Heart right ventricle (tissue), 16 donors: ENCODE measurements around the gene CDKL4. TPM values are rescaled to one million over a fixed set of nuclear protein-coding genes. Genes with fewer than 3 reads are reported as not detected.
"Not testable (repeated sequence)": the region's sequence is repeated elsewhere in the genome, so short reads cannot be mapped to it uniquely, and the experiment has no call there.

Experiments used
- ATAC-seq, 8 donors: fragments of 200-7000 bp; cut with Tn5 transposase; one replicate each; pipeline ENCODE4 v1.9.1; 2020; ENCODE audit warnings: mild to moderate bottlenecking in 8 of 8, moderate library complexity in 8 of 8, moderate number of reproducible peaks in 1 of 8
- DNase-seq, 2 donors: peaks; one replicate each; pipeline ENCODE4 v3.0.0-alpha.2; 2020
- H3K27ac ChIP-seq, 10 donors: fragments of 200-600 bp; sonication (generic) in 2 of 10; one replicate each; pipeline versions ENCODE4 v1.5.0 to v1.8.0; 2020 to 2022; ENCODE audit warnings: mild to moderate bottlenecking in 3 of 10
- H3K27me3 ChIP-seq, 7 donors: fragments of 200-600 bp; one replicate each; pipeline ENCODE4 v1.8.0; 2021 to 2022; ENCODE audit warnings: mild to moderate bottlenecking in 2 of 7
- H3K36me3 ChIP-seq, 9 donors: fragments of 200-600 bp; sonication (generic) in 1 of 9; one replicate each; pipeline versions ENCODE4 v1.5.0 to v1.8.0; 2020 to 2022; ENCODE audit warnings: mild to moderate bottlenecking in 2 of 9
- H3K4me1 ChIP-seq, 9 donors: fragments of 200-600 bp; sonication (generic) in 1 of 9; one replicate each; pipeline versions ENCODE4 v1.5.0 to v1.8.0; 2020 to 2022; ENCODE audit warnings: mild to moderate bottlenecking in 4 of 9
- H3K4me3 ChIP-seq, 10 donors: fragments of 200-600 bp; sonication (generic) in 2 of 10; one replicate each; pipeline versions ENCODE4 v1.5.0 to v1.8.0; 2020 to 2022; ENCODE audit warnings: mild to moderate bottlenecking in 7 of 10, moderate library complexity in 2 of 10
- H3K9me3 ChIP-seq, 11 donors: fragments of 200-600 bp in 10 of 11; sonication (generic) in 2 of 11; one replicate each; pipeline versions ENCODE4 v1.5.0 to v1.8.0; 2013 to 2022; ENCODE audit warnings: mild to moderate bottlenecking in 2 of 11, control low read depth in 1 of 11, moderate library complexity in 1 of 11
- WGBS, 2 donors: extraction: QIAGEN DNeasy Blood & Tissue Kit; methylation state at CpG; one replicate each; pipeline ENCODE4 v1.1.7; 2013; ENCODE audit warnings: inconsistent platforms in 1 of 2; 5-methylcytosine and 5-hydroxymethylcytosine counted together
- intact Hi-C, 10 donors: fragments of 100-400 bp; cut with DNase I; formaldehyde crosslinking; loops; one replicate each; pipeline versions ENCODE4 v1.11.1 to v1.14.2; 2022
- polyA plus RNA-seq, 2 donors: library from polyadenylated mRNA; stranded (reverse); fragments of 200-250 nt; gene quantifications; one replicate each; pipeline ENCODE4 v1.2.3, GENCODE V29; 2013
- total RNA-seq, 10 donors: library from RNA; stranded (reverse); fragmentation: NEBNext Ultra II Directional in 3 of 10; extraction: Animal tissue kit (Norgen Biotek cat#: 25700) in 3 of 10; gene quantifications; one replicate each; pipeline versions ENCODE4 v1.2.1 to v1.2.4, GENCODE V29; 2021 to 2023
- TF ChIP-seq, protein P1 (sequence below), 9 donors: fragments of 200-600 bp; sonication (generic) in 2 of 9; IDR thresholded peaks; one replicate each; pipeline versions ENCODE4 v1.5.0 to v1.8.0; 2021 to 2022; ENCODE audit warnings: antibody characterized with exemption in 9 of 9, mild to moderate bottlenecking in 5 of 9, moderate library complexity in 1 of 9
- donor health status: Arrhythmogenic right ventricular cardiomyopathy.
- donor health status: ischemic (EF 13 %, LVEDD 7.1; RV severe dilation, severe dysfunction).
- donor health status: healthy with polysubstance abuse.
- donor health status: DM: no; HTN: yes; CAD: no.
- donor health status: DM: no; HTN: no; CAD: no.
- donor health status: ischemic (EF 25% LVEDD 6.9; RV normal size, moderate dysfunction).
- donor health status: ischemic (EF 25% LVEDD 5.7; RV mildly dilated, moderate dysfunction).
- donor health status: healthy.
- donor health status: DM: yes; HTN: yes; CAD: no.
- donor health status: Ischemic cardiomyopathy.
- donor health status: ischemic (EF 35%, LVEDD 5.7; RV mildly dilated, moderate dysfunction).
- donor health status: nonischemic (EF 11% LVEDD 7.7; RV severe dilation, severe dysfunction).
- donor health status: DM: yes; HTN: yes; CAD: no.
- donor health status: PGD.
- donor health status: ischemic (EF 29% LVEDD 5.4; RV normal size, mild dysfunction).
- donor health status: nonischemic (EF 23%, LVEDD 6.1; RV moderate dilation, normal function).

CDKL4 gene
- total and polyA plus RNA-seq, 12 donors, result 0.24 to 0.87 (median 0.51) TPM; not detected in 3

- Histone ChIP-seq H3K4me3 (no peak overlapping the region), H3K36me3 (no peaks in the 10 kb centered on the region), H3K27me3 (no peaks in the 10 kb centered on the region), H3K4me1 (peaks cover 0 to 12% (median 0%) of the 10 kb centered on the region in 9 donors), H3K27ac (no peak overlapping the region), H3K9me3 (no peaks in the 10 kb centered on the region)
- ATAC-seq (no peak), DNase-seq (no peak)
- TF ChIP-seq, protein P1, sequence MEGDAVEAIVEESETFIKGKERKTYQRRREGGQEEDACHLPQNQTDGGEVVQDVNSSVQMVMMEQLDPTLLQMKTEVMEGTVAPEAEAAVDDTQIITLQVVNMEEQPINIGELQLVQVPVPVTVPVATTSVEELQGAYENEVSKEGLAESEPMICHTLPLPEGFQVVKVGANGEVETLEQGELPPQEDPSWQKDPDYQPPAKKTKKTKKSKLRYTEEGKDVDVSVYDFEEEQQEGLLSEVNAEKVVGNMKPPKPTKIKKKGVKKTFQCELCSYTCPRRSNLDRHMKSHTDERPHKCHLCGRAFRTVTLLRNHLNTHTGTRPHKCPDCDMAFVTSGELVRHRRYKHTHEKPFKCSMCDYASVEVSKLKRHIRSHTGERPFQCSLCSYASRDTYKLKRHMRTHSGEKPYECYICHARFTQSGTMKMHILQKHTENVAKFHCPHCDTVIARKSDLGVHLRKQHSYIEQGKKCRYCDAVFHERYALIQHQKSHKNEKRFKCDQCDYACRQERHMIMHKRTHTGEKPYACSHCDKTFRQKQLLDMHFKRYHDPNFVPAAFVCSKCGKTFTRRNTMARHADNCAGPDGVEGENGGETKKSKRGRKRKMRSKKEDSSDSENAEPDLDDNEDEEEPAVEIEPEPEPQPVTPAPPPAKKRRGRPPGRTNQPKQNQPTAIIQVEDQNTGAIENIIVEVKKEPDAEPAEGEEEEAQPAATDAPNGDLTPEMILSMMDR (IDR thresholded peaks at IDR 0.05), result no peak
- intact Hi-C loops, result loop anchor here in 1 of 10 donors (10.0 kb wide), 1 partner anchor 48 kb away; no protein-coding TSS in a partner anchor
- WGBS, 2 donors, result 88 to 94% methylated on average over 6 of the region's 6 CpGs
Observed at GRCh38 chr2:39156846-39157245, 86.9 kb downstream of the CDKL4 start.

DNA sequence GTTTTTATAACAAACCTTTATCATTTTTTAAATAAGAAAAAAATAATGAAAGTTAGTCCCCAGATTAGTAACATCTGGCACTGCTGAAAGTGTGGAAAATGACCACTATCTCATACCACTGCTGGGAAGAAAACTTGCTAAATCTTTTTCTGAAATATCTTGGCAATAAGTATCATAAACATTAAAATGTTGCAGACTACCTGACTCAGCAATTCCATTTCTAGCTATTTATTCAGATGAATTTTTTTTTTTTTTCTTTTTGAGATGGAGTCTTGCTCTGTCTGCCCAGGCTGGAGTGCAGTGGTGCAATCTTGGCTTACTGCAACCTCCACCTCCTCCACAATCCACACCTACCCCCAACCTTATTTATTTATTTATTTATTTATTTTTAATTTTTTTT lies 87.7 kb downstream of the CDKL4 start:
- intact Hi-C loops, result loop anchor here in 1 of 10 donors (10.0 kb wide), 1 partner anchor 49 kb away; no protein-coding TSS in a partner anchor
- peaks cover 0 to 6% (median 0%) of the 10 kb centered on the region in 9 donors for H3K4me1 ChIP-seq
- no peaks in the 10 kb centered on the region for H3K27me3 ChIP-seq
- DNase-seq (no peak), ATAC-seq (no peak)
- TF ChIP-seq, protein P1 (IDR thresholded peaks at IDR 0.05), result no peak
- no peaks in the 10 kb centered on the region for H3K9me3 ChIP-seq
- no peak overlapping the region for H3K27ac ChIP-seq
- no peak overlapping the region for H3K4me3 ChIP-seq
- no peaks in the 10 kb centered on the region for H3K36me3 ChIP-seq

DNA sequence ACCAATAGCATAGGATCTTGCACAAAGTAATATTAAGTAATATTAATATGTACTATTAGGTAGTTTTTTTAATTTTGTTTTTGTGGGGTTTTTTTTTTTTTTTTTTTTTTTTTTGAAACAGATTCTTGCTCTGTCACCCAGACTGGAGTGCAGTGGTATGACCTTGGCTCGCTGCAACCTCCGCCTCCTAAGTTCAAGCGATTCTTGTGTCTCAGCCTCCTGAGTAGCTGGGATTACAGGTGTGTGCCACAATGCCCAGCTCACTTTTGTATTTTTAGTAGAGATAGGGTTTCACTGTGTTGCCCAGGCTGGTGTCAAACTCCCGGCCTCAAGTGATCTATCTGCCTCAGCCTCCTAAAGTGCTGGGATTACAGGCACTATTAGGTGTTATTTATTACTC lies 88.2 kb downstream of the CDKL4 start:
- WGBS, 2 donors, result 94% methylated on average over 4 of the region's 4 CpGs
- not testable (repeated sequence) for ATAC-seq, H3K4me1 ChIP-seq, H3K9me3 ChIP-seq, H3K27ac ChIP-seq, DNase-seq, H3K4me3 ChIP-seq, H3K36me3 ChIP-seq, H3K27me3 ChIP-seq
- intact Hi-C loops, result loop anchor here in 1 of 10 donors (10.0 kb wide), 1 partner anchor 49 kb away; no protein-coding TSS in a partner anchor

DNA sequence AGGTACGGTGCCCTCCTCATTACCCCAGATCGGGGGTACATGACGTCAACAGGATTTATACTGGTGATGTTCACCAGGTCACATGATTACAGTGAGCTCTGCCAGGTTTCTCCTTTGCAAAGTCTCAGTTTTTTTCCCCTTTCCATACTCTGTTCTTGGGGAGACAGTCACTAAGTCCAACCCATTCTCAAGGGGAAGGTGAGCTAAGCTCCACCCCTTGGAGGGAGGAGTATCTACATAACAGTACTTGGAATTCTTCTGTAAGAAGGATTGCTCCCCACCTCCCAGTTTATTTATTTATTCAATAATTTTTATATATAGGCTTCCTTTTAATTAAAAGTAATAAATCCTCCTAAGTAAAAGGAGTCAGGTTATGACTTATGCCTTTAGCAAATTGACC lies 88.8 kb downstream of the CDKL4 start:
- no peak for DNase-seq
- Histone ChIP-seq H3K9me3 (no peaks in the 10 kb centered on the region), H3K27me3 (no peaks in the 10 kb centered on the region), H3K36me3 (no peaks in the 10 kb centered on the region), H3K4me3 (no peak overlapping the region), H3K4me1 (no peaks in the 10 kb centered on the region), H3K27ac (no peak overlapping the region)
- no peak for ATAC-seq
- TF ChIP-seq, protein P1 (IDR thresholded peaks at IDR 0.05), result no peak
- intact Hi-C loops, result loop anchor here in 1 of 10 donors (10.0 kb wide), 1 partner anchor 50 kb away; no protein-coding TSS in a partner anchor
- 81 to 89% methylated on average over 3 of the region's 3 CpGs for WGBS, 2 donors

DNA sequence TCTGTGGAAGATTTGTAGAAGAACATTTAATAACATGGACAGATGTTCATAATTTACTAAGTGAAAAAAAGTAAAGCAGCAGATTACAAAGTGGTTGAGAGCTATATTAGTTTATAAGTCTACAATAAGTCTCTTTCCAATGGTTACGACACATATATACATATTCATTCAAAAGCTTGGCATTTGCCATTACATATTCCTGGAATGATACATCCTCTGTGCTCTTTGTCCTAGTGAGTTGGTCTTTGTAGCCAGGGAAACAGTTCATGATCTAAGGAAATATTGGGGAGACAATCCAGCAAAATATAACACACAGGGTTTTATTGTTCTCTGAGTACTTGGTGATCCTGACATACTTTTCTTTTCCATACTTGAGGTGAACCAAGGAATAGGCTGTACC lies 90.5 kb downstream of the CDKL4 start:
- ATAC-seq (no peak), DNase-seq (no peak)
- Histone ChIP-seq H3K9me3 (no peaks in the 10 kb centered on the region), H3K27ac (no peak overlapping the region), H3K4me1 (no peaks in the 10 kb centered on the region), H3K27me3 (no peaks in the 10 kb centered on the region), H3K36me3 (no peaks in the 10 kb centered on the region), H3K4me3 (no peak overlapping the region)
- 98% methylated on average over 1 of the region's 1 CpG for WGBS, 2 donors
- TF ChIP-seq, protein P1 (IDR thresholded peaks at IDR 0.05), result no peak
- intact Hi-C loops, result loop anchor here in 1 of 10 donors (10.0 kb wide), 1 partner anchor 51 kb away; no protein-coding TSS in a partner anchor
